WERI-Rb-1 (cell line): ENCODE results near the gene ACOXL.
"Not testable (repeated sequence)": the region's sequence is repeated elsewhere in the genome, so short reads cannot be mapped to it uniquely, and the experiment has no call there.

Experiments
- DNase-seq: peaks from one replicate; pipeline ENCODE4 v3.0.0-alpha.2; 2020
- H3K27ac ChIP-seq: fragments of 250-450 bp; sonication (Bioruptor Pico); 2 replicates; pipeline ENCODE4 v1.5.1; 2020; ENCODE audit warnings: mild to moderate bottlenecking, moderate library complexity
- H3K27me3 ChIP-seq: fragments of 250-450 bp; sonication (Bioruptor Pico); 2 replicates; pipeline ENCODE4 v1.5.1; 2021; ENCODE audit warnings: mild to moderate bottlenecking, low read depth, moderate library complexity; ENCODE audit not compliant: insufficient read depth, severe bottlenecking
- H3K36me3 ChIP-seq: fragments of 250-450 bp; sonication (Bioruptor Pico); 2 replicates; pipeline ENCODE4 v1.5.1; 2020; ENCODE audit warnings: mild to moderate bottlenecking, moderate library complexity
- H3K4me3 ChIP-seq: 2 replicates; pipeline ENCODE4 v1.5.1; 2011; ENCODE audit warnings: low read depth, mild to moderate bottlenecking, control low read depth, low read length
- H3K9me3 ChIP-seq: fragments of 250-450 bp; sonication (Bioruptor Pico); 2 replicates; pipeline ENCODE4 v1.5.1; 2021; ENCODE audit warnings: mild to moderate bottlenecking, moderate library complexity; ENCODE audit not compliant: severe bottlenecking
- CTCF ChIP-seq: IDR thresholded peaks from 2 replicates; pipeline ENCODE4 v1.5.1; 2011; ENCODE audit warnings: low read depth, mild to moderate bottlenecking, control low read depth, inconsistent platforms, low read length

The ACOXL gene

GRCh38 chr2:111068435-111069058 lies 336.2 kb downstream of the ACOXL start:
- Histone ChIP-seq H3K36me3 (no peaks in the 10 kb centered on the region), H3K27me3 (peaks cover 82% of the 10 kb centered on the region), H3K9me3 (no peaks in the 10 kb centered on the region), H3K27ac (no peak overlapping the region), H3K4me3 (no peak overlapping the region)
- no peak for DNase-seq
- no peak for TF ChIP-seq CTCF

GRCh38 chr2:111069722-111070121 lies 337.3 kb downstream of the ACOXL start:
- Histone ChIP-seq H3K9me3 (no peaks in the 10 kb centered on the region), H3K36me3 (no peaks in the 10 kb centered on the region), H3K27ac (no peak overlapping the region), H3K4me3 (no peak overlapping the region), H3K27me3 (peaks cover 76% of the 10 kb centered on the region)
- no peak for DNase-seq
- no peak for TF ChIP-seq CTCF

- H3K27me3 ChIP-seq, result peaks cover 71% of the 10 kb centered on the region
- no peaks in the 10 kb centered on the region for H3K36me3 ChIP-seq
- no peak overlapping the region for H3K27ac ChIP-seq
- H3K4me3 ChIP-seq, result no peak overlapping the region
- TF ChIP-seq CTCF, result no peak
- no peak for DNase-seq
- H3K9me3 ChIP-seq, result no peaks in the 10 kb centered on the region
Measured at GRCh38 chr2:111071600-111072171, 339.3 kb downstream of the ACOXL start.

GRCh38 chr2:111072220-111072871 lies 340.0 kb downstream of the ACOXL start:
- Histone ChIP-seq H3K27ac (no peak overlapping the region), H3K4me3 (no peak overlapping the region), H3K36me3 (no peaks in the 10 kb centered on the region), H3K9me3 (no peaks in the 10 kb centered on the region), H3K27me3 (peaks cover 71% of the 10 kb centered on the region)
- DNase-seq, result no peak
- TF ChIP-seq CTCF, result no peak

GRCh38 chr2:111082659-111083058 lies 350.3 kb downstream of the ACOXL start:
- H3K27ac ChIP-seq, H3K36me3 ChIP-seq, H3K4me3 ChIP-seq, DNase-seq, H3K9me3 ChIP-seq: not testable (repeated sequence)
- peaks cover 42% of the 10 kb centered on the region for H3K27me3 ChIP-seq

GRCh38 chr2:111091811-111092211 lies 359.4 kb downstream of the ACOXL start:
- H3K9me3 ChIP-seq, result no peaks in the 10 kb centered on the region
- H3K27ac ChIP-seq, result no peak overlapping the region
- no peak overlapping the region for H3K4me3 ChIP-seq
- no peaks in the 10 kb centered on the region for H3K36me3 ChIP-seq
- no peak for DNase-seq
- peaks cover 67% of the 10 kb centered on the region for H3K27me3 ChIP-seq
- TF ChIP-seq CTCF, result no peak
